ENCODE measurements around the gene EPHB4. TPM values are rescaled to one million over a fixed set of nuclear protein-coding genes. Genes with fewer than 3 reads are reported as not detected.
"Not testable (repeated sequence)": the region's sequence is repeated elsewhere in the genome, so short reads cannot be mapped to it uniquely, and the experiment has no call there.

Gene EPHB4
- total and polyA plus RNA-seq, 2 experiments from 2014 or later, result 29.5 to 53.6 TPM

- TF ChIP-seq, protein P1, sequence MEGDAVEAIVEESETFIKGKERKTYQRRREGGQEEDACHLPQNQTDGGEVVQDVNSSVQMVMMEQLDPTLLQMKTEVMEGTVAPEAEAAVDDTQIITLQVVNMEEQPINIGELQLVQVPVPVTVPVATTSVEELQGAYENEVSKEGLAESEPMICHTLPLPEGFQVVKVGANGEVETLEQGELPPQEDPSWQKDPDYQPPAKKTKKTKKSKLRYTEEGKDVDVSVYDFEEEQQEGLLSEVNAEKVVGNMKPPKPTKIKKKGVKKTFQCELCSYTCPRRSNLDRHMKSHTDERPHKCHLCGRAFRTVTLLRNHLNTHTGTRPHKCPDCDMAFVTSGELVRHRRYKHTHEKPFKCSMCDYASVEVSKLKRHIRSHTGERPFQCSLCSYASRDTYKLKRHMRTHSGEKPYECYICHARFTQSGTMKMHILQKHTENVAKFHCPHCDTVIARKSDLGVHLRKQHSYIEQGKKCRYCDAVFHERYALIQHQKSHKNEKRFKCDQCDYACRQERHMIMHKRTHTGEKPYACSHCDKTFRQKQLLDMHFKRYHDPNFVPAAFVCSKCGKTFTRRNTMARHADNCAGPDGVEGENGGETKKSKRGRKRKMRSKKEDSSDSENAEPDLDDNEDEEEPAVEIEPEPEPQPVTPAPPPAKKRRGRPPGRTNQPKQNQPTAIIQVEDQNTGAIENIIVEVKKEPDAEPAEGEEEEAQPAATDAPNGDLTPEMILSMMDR (IDR thresholded peaks at IDR 0.05; ENCODE audit: low read depth, low read length), result no peak
- no peak for DNase-seq (ENCODE audit: low read depth in 1 of 2, low spot score in 1 of 2)
- Histone ChIP-seq H3K27ac (no peak overlapping the region), H3K9me3 (ENCODE audit: low read depth) (no peaks in the 10 kb centered on the region), H3K36me3 (no peaks in the 10 kb centered on the region), H3K27me3 (no peaks in the 10 kb centered on the region), H3K4me1 (ENCODE audit: low read depth) (no peaks in the 10 kb centered on the region), H3K4me3 (no peak overlapping the region)
These were observed 29.6 kb upstream of the EPHB4 start for GRCh38 chr7:100856871-100857282.

DNA sequence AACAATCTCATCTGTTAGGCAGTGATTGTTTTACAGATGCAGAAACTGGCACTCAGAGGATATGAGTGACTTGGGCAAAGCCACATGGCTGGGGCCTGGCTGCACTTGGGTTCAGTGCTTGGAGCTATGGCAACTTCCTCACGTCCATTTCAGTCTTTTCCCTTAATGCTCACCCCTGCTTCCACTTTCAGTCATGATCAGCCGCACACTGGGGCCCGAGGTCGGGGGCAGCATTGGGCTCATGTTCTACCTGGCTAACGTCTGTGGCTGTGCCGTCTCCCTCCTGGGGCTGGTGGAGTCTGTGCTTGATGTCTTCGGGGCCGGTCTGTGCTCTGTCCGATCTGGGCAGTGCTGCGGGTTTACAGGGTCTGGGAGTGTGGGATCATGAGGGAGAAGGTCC is 28.2 kb upstream of the EPHB4 start:
- Histone ChIP-seq H3K4me1 (ENCODE audit: low read depth) (no peaks in the 10 kb centered on the region), H3K4me3 (no peak overlapping the region), H3K9me3 (ENCODE audit: low read depth) (no peaks in the 10 kb centered on the region), H3K27ac (no peak overlapping the region), H3K27me3 (no peaks in the 10 kb centered on the region), H3K36me3 (no peaks in the 10 kb centered on the region)
- TF ChIP-seq, protein P1 (IDR thresholded peaks at IDR 0.05; ENCODE audit: low read depth, low read length), result no peak
- DNase-seq (ENCODE audit: low read depth in 1 of 2, low spot score in 1 of 2), result no peak

- H3K9me3 ChIP-seq (ENCODE audit: low read depth); H3K27me3 ChIP-seq; H3K27ac ChIP-seq; H3K36me3 ChIP-seq; H3K4me3 ChIP-seq; H3K4me1 ChIP-seq (ENCODE audit: low read depth); DNase-seq (ENCODE audit: low read depth in 1 of 2, low spot score in 1 of 2): not testable (repeated sequence)
These were observed 27.6 kb upstream of the EPHB4 start for GRCh38 chr7:100854899-100855298.

GRCh38 chr7:100854146-100854895 is 27.0 kb upstream of the EPHB4 start:
- H3K27me3 ChIP-seq, result no peaks in the 10 kb centered on the region
- no peaks in the 10 kb centered on the region for H3K4me1 ChIP-seq (ENCODE audit: low read depth)
- no peaks in the 10 kb centered on the region for H3K36me3 ChIP-seq
- H3K27ac ChIP-seq, result no peak overlapping the region
- TF ChIP-seq, protein P1 (IDR thresholded peaks at IDR 0.05; ENCODE audit: low read depth, low read length), result no peak
- DNase-seq (ENCODE audit: low read depth in 1 of 2, low spot score in 1 of 2), result no peak
- H3K9me3 ChIP-seq (ENCODE audit: low read depth), result no peaks in the 10 kb centered on the region
- no peak overlapping the region for H3K4me3 ChIP-seq

DNA sequence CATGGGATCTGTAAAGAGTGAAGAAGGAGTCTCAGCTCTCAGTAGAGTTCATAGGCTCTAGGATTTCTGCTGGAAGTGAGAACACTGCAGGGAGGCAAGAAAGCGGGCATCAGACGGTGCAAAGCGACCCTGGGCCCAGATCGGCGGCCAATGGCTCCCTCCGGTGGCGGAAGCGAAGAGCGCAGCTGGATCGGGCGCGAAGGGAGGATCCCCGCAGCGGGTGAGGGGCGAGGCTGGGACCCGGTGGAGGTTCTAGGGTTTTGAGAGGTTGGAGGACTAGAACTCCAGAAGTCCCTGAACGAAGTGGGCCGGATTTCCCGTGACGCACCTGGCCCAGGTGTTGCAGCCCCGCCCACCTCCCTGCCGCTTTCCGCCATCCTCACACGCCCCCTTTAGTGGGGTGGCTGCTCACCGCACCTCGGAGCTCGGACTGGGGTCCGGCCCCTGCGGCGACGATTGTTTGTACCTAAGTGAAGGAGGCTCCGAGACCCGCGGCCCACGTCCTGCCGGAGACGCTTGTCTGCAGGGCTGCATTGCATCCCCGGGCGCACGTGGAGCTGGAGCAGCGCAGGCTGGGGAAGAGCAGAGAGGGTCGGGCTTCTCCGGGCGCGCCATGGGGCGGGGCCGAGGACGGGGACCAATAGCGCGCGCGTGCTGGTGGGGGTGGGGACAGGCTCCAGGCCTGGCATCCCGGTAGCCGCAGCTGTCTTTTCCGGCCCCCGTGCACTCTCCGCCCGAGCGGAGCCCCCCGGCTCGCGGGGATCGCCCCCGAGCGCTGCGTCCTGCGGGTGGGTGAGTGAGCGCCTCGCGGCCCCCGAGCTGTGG is 24.9 kb upstream of the EPHB4 start, which contains the start of gene SLC12A9:
TSS of gene SLC12A9 (plus strand) at position 666 of the 825 bp plus-strand sequence. CDS start 1,485 bp downstream, outside the sequence.
- TF ChIP-seq, protein P1 (IDR thresholded peaks at IDR 0.05; ENCODE audit: low read depth, low read length), result peak; percentile 91
- H3K9me3 ChIP-seq (ENCODE audit: low read depth), result no peaks in the 10 kb centered on the region
- H3K4me3 ChIP-seq, result peak within 1 kb of the TSS; percentile 70
- no peaks in the 10 kb centered on the region for H3K36me3 ChIP-seq
- H3K27ac ChIP-seq, result no peak within 1 kb of the TSS
- peak; percentile 94 for DNase-seq (ENCODE audit: low read depth in 1 of 2, low spot score in 1 of 2)
- no peaks in the 10 kb centered on the region for H3K4me1 ChIP-seq (ENCODE audit: low read depth)
- H3K27me3 ChIP-seq, result no peaks in the 10 kb centered on the region

DNA sequence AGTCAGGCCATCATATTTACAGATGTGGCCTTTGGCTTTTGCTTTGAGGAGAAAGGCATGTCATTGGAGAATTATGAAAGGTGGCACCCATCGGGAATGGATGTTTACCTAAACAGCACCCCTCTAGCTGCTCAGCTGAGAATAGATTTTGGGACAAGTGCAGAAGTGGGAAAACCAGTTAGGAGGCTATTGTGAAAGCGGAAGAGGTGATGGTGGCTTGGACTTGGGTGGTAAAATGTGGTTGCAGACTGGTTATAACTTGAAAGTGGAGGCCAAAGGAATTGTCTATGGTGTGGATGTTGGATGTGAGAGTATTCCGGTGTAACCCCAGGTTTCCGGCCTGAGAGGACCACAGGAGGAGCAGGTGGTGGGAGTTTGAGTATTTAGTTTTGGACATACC is 20.0 kb upstream of the EPHB4 start:
- Histone ChIP-seq H3K4me3 (no peak overlapping the region), H3K36me3 (no peaks in the 10 kb centered on the region), H3K4me1 (ENCODE audit: low read depth) (no peaks in the 10 kb centered on the region), H3K9me3 (ENCODE audit: low read depth) (no peaks in the 10 kb centered on the region), H3K27me3 (no peaks in the 10 kb centered on the region), H3K27ac (no peak overlapping the region)
- no peak for DNase-seq (ENCODE audit: low read depth in 1 of 2, low spot score in 1 of 2)
- TF ChIP-seq, protein P1 (IDR thresholded peaks at IDR 0.05; ENCODE audit: low read depth, low read length), result no peak
